ENCODE results near the gene KLHDC10. TPM values are rescaled to one million over a fixed set of nuclear protein-coding genes. Genes with fewer than 3 reads are reported as not detected.
"Not testable (repeated sequence)": the region's sequence is repeated elsewhere in the genome, so short reads cannot be mapped to it uniquely, and the experiment has no call there.

Gene KLHDC10
- total and polyA plus RNA-seq, 5 experiments from 2014 or later: 1.9 to 19.5 (median 2.4) TPM

DNA sequence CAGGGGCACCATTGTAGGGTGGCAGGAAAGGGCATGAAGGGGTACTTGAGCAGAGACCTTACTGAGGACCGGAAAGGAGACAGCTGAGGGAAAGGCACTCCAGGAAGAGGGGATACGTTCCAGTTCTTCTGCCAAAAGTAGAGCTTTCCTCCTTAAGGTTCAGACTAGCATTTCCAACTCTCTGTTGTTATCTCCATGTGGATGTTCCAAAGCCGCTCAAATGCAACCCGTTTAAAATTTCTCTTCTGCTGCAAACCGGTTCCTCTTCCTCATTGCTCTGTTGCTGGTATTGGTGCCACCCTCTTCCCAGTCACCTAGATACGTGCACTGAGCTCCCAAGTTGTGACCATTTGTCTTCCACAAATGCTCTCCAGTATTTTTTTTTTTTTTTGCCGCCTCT, 87.4 kb downstream of the KLHDC10 start:
- DNase-seq (no peak), ATAC-seq (no peak)
- peak overlapping the region in 1 of 10 donors; percentile 18 for H3K4me3 Mint-ChIP-seq
- POLR2A ChIA-PET: no interaction called here
- H3K4me1 Mint-ChIP-seq: no peaks in the 10 kb centered on the region
- H3K27me3 Mint-ChIP-seq: peaks cover 0 to 18% (median 1%) of the 10 kb centered on the region in 5 donors
- H3K36me3 Mint-ChIP-seq: peaks cover 26 to 46% (median 46%) of the 10 kb centered on the region in 3 donors
- H3K9me3 Mint-ChIP-seq: peaks cover 1 to 44% (median 9%) of the 10 kb centered on the region in 9 donors
- H3K27ac Mint-ChIP-seq: no peak overlapping the region

DNA sequence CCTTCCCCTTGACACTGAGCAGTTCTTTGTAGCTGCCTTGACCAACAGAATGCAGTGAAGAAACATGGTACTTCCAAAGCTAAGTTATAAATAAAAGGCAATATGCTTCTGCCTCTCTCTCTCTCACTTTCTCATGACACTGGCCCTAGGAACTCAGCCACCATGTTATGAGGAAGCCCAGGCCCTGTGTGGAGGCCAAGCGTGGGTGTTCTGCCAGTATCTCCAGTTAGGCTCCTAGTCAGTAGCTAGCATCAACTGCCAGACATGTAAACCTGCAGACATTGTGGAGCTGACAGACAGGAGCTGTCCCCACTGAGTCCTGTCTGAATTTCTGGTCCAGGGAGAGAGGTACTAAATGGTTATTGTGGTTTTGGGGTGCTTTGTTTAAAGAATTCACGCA, 89.7 kb downstream of the KLHDC10 start:
- Mint-ChIP-seq H3K4me3 (no peak overlapping the region), H3K27me3 (peaks cover 0 to 13% (median 1%) of the 10 kb centered on the region in 5 donors), H3K36me3 (peaks cover 34 to 66% (median 63%) of the 10 kb centered on the region in 3 donors), H3K27ac (no peak overlapping the region), H3K4me1 (no peaks in the 10 kb centered on the region), H3K9me3 (peaks cover 1 to 44% (median 9%) of the 10 kb centered on the region in 9 donors)
- no peak for ATAC-seq
- no peak for DNase-seq
- POLR2A ChIA-PET: no interaction called here

DNA sequence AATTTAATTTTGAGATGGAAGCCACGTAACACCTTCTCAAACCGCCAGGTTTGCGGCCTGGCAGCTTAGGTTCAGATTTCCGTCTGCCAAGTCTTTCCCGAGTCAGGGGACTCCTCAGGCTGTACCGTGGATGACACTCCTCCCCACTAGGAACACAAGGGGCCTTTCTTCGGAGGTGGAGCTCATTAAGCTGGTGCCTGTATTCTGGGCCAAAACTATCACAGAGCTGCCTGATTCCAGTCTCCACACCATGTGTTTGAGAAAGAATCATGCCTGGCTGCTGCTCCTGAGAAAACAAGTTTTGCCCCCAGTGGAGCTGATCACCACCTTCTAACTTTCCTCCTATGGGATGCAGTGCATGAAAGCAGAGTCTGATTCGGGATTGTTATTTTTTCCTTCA, 90.1 kb downstream of the KLHDC10 start:
- Mint-ChIP-seq H3K4me3 (no peak overlapping the region), H3K27me3 (peaks cover 0 to 11% (median 1%) of the 10 kb centered on the region in 5 donors), H3K4me1 (no peaks in the 10 kb centered on the region), H3K27ac (no peak overlapping the region), H3K36me3 (peaks cover 34 to 71% (median 65%) of the 10 kb centered on the region in 3 donors), H3K9me3 (peaks cover 1 to 42% (median 9%) of the 10 kb centered on the region in 9 donors)
- POLR2A ChIA-PET: interaction anchor here (0.5 kb wide), 1 partner anchor 156 kb away, joined by 4 read pairs; no protein-coding TSS in a partner anchor
- ATAC-seq (no peak), DNase-seq (no peak)

DNA sequence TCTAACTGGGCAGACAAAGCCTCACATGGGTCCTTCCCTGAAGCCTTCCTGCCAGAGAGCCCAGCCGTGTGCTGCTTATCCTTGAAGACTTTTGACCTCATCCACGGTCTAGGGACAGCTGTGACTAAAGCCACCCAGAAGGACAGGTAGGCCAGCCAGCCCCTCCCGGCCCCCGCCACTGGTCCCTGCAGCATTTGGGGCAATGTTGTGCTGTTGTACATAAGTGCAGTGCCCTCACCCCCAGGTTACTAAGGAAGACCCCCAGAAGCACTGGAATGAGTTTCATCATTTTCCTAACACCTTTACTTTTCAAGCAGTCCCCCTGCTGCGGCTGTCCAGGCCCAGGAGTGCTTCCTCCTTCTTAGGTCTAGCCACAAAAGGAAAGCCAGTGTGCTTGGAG, 91.9 kb downstream of the KLHDC10 start:
- Mint-ChIP-seq H3K9me3 (peaks cover 1 to 29% (median 8%) of the 10 kb centered on the region in 9 donors), H3K4me1 (no peaks in the 10 kb centered on the region), H3K27me3 (peaks cover 0 to 2% (median 0%) of the 10 kb centered on the region in 5 donors), H3K27ac (peak overlapping the region in 1 of 10 donors; percentile 79), H3K36me3 (peaks cover 34 to 86% (median 66%) of the 10 kb centered on the region in 3 donors), H3K4me3 (no peak overlapping the region)
- DNase-seq (no peak), ATAC-seq (no peak)
- POLR2A ChIA-PET: no interaction called here

DNA sequence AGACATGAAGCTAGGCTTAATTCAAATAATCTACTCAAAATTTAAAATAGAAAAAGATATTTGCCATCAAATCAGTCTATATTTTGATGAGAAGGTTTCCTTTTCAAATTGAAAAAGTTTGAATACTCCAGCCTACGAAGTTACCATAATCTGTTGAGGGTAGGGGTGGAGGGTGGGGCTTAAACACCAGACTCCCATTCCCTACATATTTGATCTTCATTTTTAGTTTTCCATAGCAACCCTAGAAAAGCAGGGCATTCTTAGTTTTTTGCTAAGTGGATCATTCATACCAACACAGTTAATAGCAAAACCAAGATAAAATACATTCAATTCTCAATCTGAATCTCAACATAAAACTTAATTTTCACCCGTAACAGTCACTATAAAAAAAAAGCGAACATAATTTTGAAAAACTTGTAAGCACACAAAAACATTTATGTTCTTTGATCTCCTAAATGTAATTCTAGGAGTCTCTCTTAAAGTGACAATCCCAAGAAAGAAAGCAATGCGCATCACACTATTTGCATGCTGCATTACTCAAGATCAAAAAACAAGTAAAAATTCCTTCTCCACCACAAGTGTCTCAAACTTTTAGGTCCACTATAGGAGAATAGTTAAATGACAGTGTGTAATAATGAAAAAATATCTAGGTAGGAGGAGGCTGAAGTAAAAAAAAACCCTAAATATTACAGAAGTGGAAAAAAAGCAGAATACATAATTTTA, 104.1 kb downstream of the KLHDC10 start:
- Mint-ChIP-seq H3K4me1 (peaks cover 0 to 4% (median 0%) of the 10 kb centered on the region in 4 donors), H3K9me3 (no peaks in the 10 kb centered on the region), H3K4me3 (no peak overlapping the region), H3K36me3 (peaks cover 0 to 85% (median 40%) of the 10 kb centered on the region in 3 donors), H3K27me3 (no peaks in the 10 kb centered on the region), H3K27ac (no peak overlapping the region)
- POLR2A ChIA-PET: no interaction called here
- DNase-seq: no peak
- ATAC-seq: no peak

DNA sequence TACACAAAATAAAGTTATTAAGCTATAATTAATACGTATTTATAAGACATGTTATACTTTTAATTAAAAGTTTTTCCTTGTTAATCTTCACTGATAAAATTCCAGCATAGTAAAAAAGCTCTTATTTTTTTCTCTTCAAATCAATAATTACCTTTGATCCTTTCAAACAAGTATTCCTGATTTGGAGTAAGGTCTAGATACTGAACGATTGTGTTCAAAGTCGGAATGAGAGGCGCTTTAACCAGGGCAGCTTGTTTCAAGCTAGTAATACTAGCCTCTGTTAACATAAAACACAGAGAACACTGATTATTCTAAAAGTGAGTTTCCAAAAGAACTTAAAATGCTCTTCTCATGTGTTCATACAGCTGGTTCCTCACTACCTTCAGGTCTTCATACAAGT, 107.9 kb downstream of the KLHDC10 start:
- Mint-ChIP-seq H3K36me3 (peaks cover 4 to 89% (median 38%) of the 10 kb centered on the region in 3 donors), H3K9me3 (no peaks in the 10 kb centered on the region), H3K4me1 (peaks cover 0 to 4% (median 0%) of the 10 kb centered on the region in 4 donors), H3K27me3 (no peaks in the 10 kb centered on the region), H3K27ac (no peak overlapping the region), H3K4me3 (no peak overlapping the region)
- ATAC-seq (no peak), DNase-seq (no peak)
- POLR2A ChIA-PET: no interaction called here

DNA sequence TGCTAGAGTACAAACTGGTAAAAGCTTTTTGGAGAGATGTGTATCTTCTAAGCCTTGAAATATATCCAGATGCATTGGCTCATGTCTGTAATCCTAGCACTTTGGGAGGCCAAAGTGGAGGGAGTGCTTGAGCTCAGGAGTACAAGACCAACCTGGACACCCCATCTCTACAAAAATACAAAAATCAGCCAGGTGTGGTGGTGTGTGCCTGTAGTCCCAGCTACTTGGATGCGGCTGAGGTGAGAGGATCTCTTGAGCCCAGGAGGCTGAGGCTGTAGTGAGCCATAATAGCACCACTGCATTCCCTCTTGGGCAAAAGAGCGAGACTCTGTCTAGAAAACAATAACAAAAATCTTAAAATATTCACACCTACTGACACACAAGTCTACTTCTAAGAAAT, 109.3 kb downstream of the KLHDC10 start:
- no peak for DNase-seq
- H3K27me3 Mint-ChIP-seq: no peaks in the 10 kb centered on the region
- H3K4me1 Mint-ChIP-seq: peaks cover 0 to 4% (median 0%) of the 10 kb centered on the region in 4 donors
- POLR2A ChIA-PET: no interaction called here
- H3K4me3 Mint-ChIP-seq: no peak overlapping the region
- no peaks in the 10 kb centered on the region for H3K9me3 Mint-ChIP-seq
- ATAC-seq: no peak
- H3K36me3 Mint-ChIP-seq: peaks cover 8 to 92% (median 34%) of the 10 kb centered on the region in 3 donors
- peak overlapping the region in 1 of 10 donors; percentile 15 for H3K27ac Mint-ChIP-seq

DNA sequence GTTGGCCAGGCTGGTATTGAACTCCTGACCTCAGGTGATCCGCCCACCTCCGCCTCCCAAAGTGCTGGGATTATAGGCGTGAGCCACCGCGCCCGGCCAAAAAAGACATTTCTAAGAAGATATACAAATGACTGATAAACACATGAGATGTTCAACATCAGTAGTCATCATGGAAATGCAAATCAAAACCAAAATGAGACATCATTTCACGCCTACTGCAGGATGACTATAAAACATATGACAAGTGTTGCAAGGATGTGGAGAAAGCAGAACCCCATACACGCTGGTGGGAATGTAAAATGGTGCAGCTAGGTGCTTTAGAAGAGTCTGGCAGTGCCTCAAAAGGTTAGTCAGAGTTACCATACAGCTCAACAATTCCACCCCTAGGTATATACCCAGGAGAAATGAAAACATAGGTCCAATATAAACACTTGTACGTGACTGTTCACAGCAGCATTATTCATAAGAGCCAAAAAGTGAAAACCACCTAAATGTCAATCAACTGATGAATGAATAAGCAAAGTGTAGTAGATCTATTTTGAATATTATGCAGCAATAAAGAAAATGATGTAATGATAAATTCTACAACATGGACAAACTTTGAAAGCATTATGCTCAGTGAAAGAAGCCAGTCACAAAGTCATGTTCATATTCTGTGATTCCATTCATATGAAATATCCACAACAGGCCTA, 110.4 kb downstream of the KLHDC10 start:
- no peak overlapping the region for H3K27ac Mint-ChIP-seq
- DNase-seq: no peak
- no peaks in the 10 kb centered on the region for H3K9me3 Mint-ChIP-seq
- H3K4me1 Mint-ChIP-seq: peaks cover 0 to 4% (median 0%) of the 10 kb centered on the region in 4 donors
- no peak overlapping the region for H3K4me3 Mint-ChIP-seq
- H3K36me3 Mint-ChIP-seq: peaks cover 8 to 91% (median 35%) of the 10 kb centered on the region in 3 donors
- H3K27me3 Mint-ChIP-seq: no peaks in the 10 kb centered on the region
- no peak for ATAC-seq
- POLR2A ChIA-PET: no interaction called here

DNA sequence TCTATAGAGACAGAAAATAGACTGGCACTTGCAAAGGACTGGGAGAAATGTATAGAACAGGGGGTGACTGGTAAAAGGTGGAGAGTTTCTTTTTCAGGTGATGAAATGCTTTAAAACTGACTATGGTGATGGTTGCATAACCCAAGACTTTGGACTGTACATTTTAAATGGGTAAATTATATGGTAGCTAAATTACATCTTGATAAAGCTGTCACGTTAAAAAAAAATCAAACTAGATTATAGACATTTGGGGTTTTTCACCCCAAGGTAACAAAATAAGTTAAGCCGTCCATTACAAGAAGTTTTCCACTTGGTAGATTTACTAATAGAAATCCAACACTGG, 110.9 kb downstream of the KLHDC10 start:
- peak overlapping the region in 1 of 10 donors; percentile 3 for H3K27ac Mint-ChIP-seq
- no peak overlapping the region for H3K4me3 Mint-ChIP-seq
- peaks cover 0 to 4% (median 0%) of the 10 kb centered on the region in 4 donors for H3K4me1 Mint-ChIP-seq
- DNase-seq (no peak), ATAC-seq (no peak)
- H3K36me3 Mint-ChIP-seq: peaks cover 8 to 88% (median 35%) of the 10 kb centered on the region in 3 donors
- POLR2A ChIA-PET: no interaction called here
- H3K9me3 Mint-ChIP-seq: no peaks in the 10 kb centered on the region
- no peaks in the 10 kb centered on the region for H3K27me3 Mint-ChIP-seq

DNA sequence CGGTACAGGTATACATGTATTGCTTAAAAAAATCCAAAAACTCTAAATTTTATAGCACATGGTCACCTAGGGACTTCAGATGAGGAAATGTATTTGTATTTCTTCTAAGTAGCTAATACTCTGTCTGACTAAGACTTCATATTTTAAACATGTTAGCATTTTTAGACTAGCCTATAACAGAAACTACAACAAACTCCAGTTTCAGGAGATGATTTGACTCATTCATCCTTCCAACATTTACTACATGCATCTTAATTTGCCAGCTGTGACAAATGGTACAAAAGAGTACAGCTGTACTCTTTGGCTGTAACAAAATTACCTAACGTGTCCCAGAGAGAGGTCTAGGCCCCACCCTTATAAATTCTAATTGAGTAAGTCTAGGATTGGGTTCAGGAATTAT, 112.7 kb downstream of the KLHDC10 start:
- Mint-ChIP-seq H3K27me3 (no peaks in the 10 kb centered on the region), H3K4me1 (peaks cover 0 to 6% (median 5%) of the 10 kb centered on the region in 4 donors), H3K9me3 (no peaks in the 10 kb centered on the region), H3K4me3 (no peak overlapping the region), H3K27ac (no peak overlapping the region), H3K36me3 (peaks cover 8 to 86% (median 33%) of the 10 kb centered on the region in 3 donors)
- DNase-seq: no peak
- POLR2A ChIA-PET: no interaction called here
- no peak for ATAC-seq

DNA sequence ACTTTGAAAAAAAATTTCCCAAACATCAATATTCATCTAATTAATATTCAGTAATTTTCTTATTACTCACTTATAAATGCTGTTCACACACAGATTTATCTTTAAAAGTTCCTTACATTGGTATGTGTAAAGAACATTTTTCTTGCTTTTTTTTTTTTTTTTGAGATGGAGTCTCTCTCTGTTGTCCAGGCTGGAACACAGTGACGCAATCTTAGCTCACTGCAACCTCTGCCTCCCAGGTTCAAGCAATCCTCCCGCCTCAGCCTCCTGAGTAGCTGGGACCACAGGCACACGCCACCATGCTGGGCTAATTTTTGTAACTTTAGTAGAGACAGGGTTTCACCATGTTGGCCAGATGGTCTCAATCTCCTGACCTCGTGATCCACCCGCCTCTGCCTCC, 114.0 kb downstream of the KLHDC10 start:
- POLR2A ChIA-PET, ATAC-seq, DNase-seq, H3K27me3 Mint-ChIP-seq, H3K27ac Mint-ChIP-seq, H3K9me3 Mint-ChIP-seq, H3K4me3 Mint-ChIP-seq, H3K4me1 Mint-ChIP-seq: not testable (repeated sequence)
- peaks cover 8 to 85% (median 26%) of the 10 kb centered on the region in 3 donors for H3K36me3 Mint-ChIP-seq
